ENCODE results near the gene TSPEAR. TPM values are rescaled to one million over a fixed set of nuclear protein-coding genes. Genes with fewer than 3 reads are reported as not detected.

TSPEAR gene
- total RNA-seq, 1 experiment from 2014 or later: not detected

- Mint-ChIP-seq H3K4me1 (ENCODE audit: insufficient read depth, unreplicated experiment) (no peaks in the 10 kb centered on the region), H3K27ac (ENCODE audit: low read depth, unreplicated experiment) (no peak overlapping the region), H3K27me3 (ENCODE audit: insufficient read depth, unreplicated experiment) (peaks cover 55% of the 10 kb centered on the region), H3K36me3 (ENCODE audit: insufficient read depth, unreplicated experiment) (no peaks in the 10 kb centered on the region), H3K9me3 (ENCODE audit: unreplicated experiment) (no peaks in the 10 kb centered on the region), H3K4me3 (ENCODE audit: unreplicated experiment) (no peak overlapping the region)
- BruUV-seq (replicated peaks): no TSS peak
- ChIA-PET POLR2A (interaction anchor here (0.6 to 1.1 kb wide), 2 partner anchors 8 to 28 kb away, joined by 3 to 5 read pairs; no protein-coding TSS in a partner anchor), CTCF (no interaction called here)
- intact Hi-C loops (cut with micrococcal nuclease): no loop called here
- TF ChIP-seq CTCF (IDR thresholded peaks at IDR 0.05; ENCODE audit: unreplicated experiment): no peak
- DNase-seq (ENCODE audit: unreplicated experiment): no peak
Measured at GRCh38 chr21:44701541-44701940, 9.8 kb downstream of the TSPEAR start.

- ChIA-PET CTCF (no interaction called here), POLR2A (interaction anchor here (0.6 to 1.1 kb wide), 2 partner anchors 9 to 28 kb away, joined by 3 to 5 read pairs; no protein-coding TSS in a partner anchor)
- TF ChIP-seq CTCF (IDR thresholded peaks at IDR 0.05; ENCODE audit: unreplicated experiment): no peak
- no TSS peak for BruUV-seq (replicated peaks)
- H3K9me3 Mint-ChIP-seq (ENCODE audit: unreplicated experiment): no peaks in the 10 kb centered on the region
- peaks cover 60% of the 10 kb centered on the region for H3K27me3 Mint-ChIP-seq (ENCODE audit: insufficient read depth, unreplicated experiment)
- no peak overlapping the region for H3K27ac Mint-ChIP-seq (ENCODE audit: low read depth, unreplicated experiment)
- intact Hi-C loops (cut with micrococcal nuclease): no loop called here
- no peak for DNase-seq (ENCODE audit: unreplicated experiment)
- H3K36me3 Mint-ChIP-seq (ENCODE audit: insufficient read depth, unreplicated experiment): no peaks in the 10 kb centered on the region
- no peak overlapping the region for H3K4me3 Mint-ChIP-seq (ENCODE audit: unreplicated experiment)
- H3K4me1 Mint-ChIP-seq (ENCODE audit: insufficient read depth, unreplicated experiment): no peaks in the 10 kb centered on the region
Measured at GRCh38 chr21:44701023-44701400, 10.4 kb downstream of the TSPEAR start.

- no peak for DNase-seq (ENCODE audit: unreplicated experiment)
- Mint-ChIP-seq H3K27me3 (ENCODE audit: insufficient read depth, unreplicated experiment) (peaks cover 67% of the 10 kb centered on the region), H3K9me3 (ENCODE audit: unreplicated experiment) (no peaks in the 10 kb centered on the region), H3K27ac (ENCODE audit: low read depth, unreplicated experiment) (no peak overlapping the region), H3K4me3 (ENCODE audit: unreplicated experiment) (no peak overlapping the region), H3K4me1 (ENCODE audit: insufficient read depth, unreplicated experiment) (no peaks in the 10 kb centered on the region), H3K36me3 (ENCODE audit: insufficient read depth, unreplicated experiment) (no peaks in the 10 kb centered on the region)
- CTCF ChIA-PET: no interaction called here
- no peak for TF ChIP-seq CTCF (IDR thresholded peaks at IDR 0.05; ENCODE audit: unreplicated experiment)
- no TSS peak for BruUV-seq (replicated peaks)
- intact Hi-C loops (cut with micrococcal nuclease): no loop called here
- POLR2A ChIA-PET: interaction anchor here (1.1 kb wide), 1 partner anchor 10 kb away, joined by 5 read pairs; no protein-coding TSS in a partner anchor
Measured at GRCh38 chr21:44700101-44701022, 11.0 kb downstream of the TSPEAR start.

- no peaks in the 10 kb centered on the region for H3K4me1 Mint-ChIP-seq (ENCODE audit: insufficient read depth, unreplicated experiment)
- ChIA-PET CTCF (interaction anchor here (0.6 to 0.9 kb wide), 2 partner anchors 43 to 1763 kb away, joined by 3 read pairs; no protein-coding TSS in a partner anchor), POLR2A (no interaction called here)
- DNase-seq (ENCODE audit: unreplicated experiment): no peak
- H3K9me3 Mint-ChIP-seq (ENCODE audit: unreplicated experiment): peaks cover under 1% of the 10 kb centered on the region
- no TSS peak for BruUV-seq (replicated peaks)
- H3K36me3 Mint-ChIP-seq (ENCODE audit: insufficient read depth, unreplicated experiment): no peaks in the 10 kb centered on the region
- TF ChIP-seq CTCF (IDR thresholded peaks at IDR 0.05; ENCODE audit: unreplicated experiment): no peak
- H3K27ac Mint-ChIP-seq (ENCODE audit: low read depth, unreplicated experiment): no peak overlapping the region
- no peak overlapping the region for H3K4me3 Mint-ChIP-seq (ENCODE audit: unreplicated experiment)
- H3K27me3 Mint-ChIP-seq (ENCODE audit: insufficient read depth, unreplicated experiment): peaks cover 67% of the 10 kb centered on the region
- intact Hi-C loops (cut with micrococcal nuclease): no loop called here
Measured at GRCh38 chr21:44699502-44700001, 11.8 kb downstream of the TSPEAR start.
